PC-3 (cell line): ENCODE results near the gene CLK2. TPM values are rescaled to one million over a fixed set of nuclear protein-coding genes. Genes with fewer than 3 reads are reported as not detected.
A peak's percentile ranks its signal among the peaks of the same experiment; 100 is the strongest.
"Not testable (repeated sequence)": the region's sequence is repeated elsewhere in the genome, so short reads cannot be mapped to it uniquely, and the experiment has no call there.

Experiments
- ATAC-seq: fragments of 200-7000 bp; cut with Tn5 transposase; 2 replicates; pipeline ENCODE4 v1.9.1; 2020; ENCODE audit warnings: mild to moderate bottlenecking, moderate library complexity
- BruUV-seq: library from RNA; stranded (reverse); fragments of 400-500 nt; replicated peaks from 2 replicates; lab custom pipeline; 2021; lab: Mats Ljungman, UMichigan
- CTCF ChIA-PET: fragments of 300-600 bp; sonication (Branson Sonifier 250); formaldehyde crosslinking; loops from one replicate; lab custom pipeline; 2022; ENCODE audit warnings: antibody characterized with exemption; lab: Charles Lee
- POLR2A ChIA-PET: fragments of 300-600 bp; sonication (Branson Sonifier 250); formaldehyde crosslinking; loops from one replicate; lab custom pipeline; 2022; ENCODE audit warnings: antibody characterized with exemption; ENCODE audit not compliant: unreplicated experiment; lab: Charles Lee
- DNase-seq: peaks from one replicate; pipeline ENCODE4 v3.0.0-alpha.2; 2015
- H2AFZ ChIP-seq: fragments of 300-600 bp; sonication (generic); 2 replicates; pipeline ENCODE4 v1.6.0; 2016; ENCODE audit warnings: antibody characterized with exemption, low read length
- H3F3A ChIP-seq: fragments of 300-600 bp; sonication (generic); one replicate; pipeline ENCODE4 v1.6.0; 2017; ENCODE audit warnings: antibody characterized with exemption, low read length, control low read depth, mild to moderate bottlenecking; ENCODE audit not compliant: unreplicated experiment
- H3K27ac ChIP-seq: fragments of 300-600 bp; sonication (generic); 2 replicates; pipeline ENCODE4 v1.5.1; 2016; ENCODE audit warnings: mild to moderate bottlenecking, low read length
- H3K27me3 ChIP-seq: fragments of 300-600 bp; sonication (generic); 2 replicates; pipeline ENCODE4 v1.6.1; 2016; ENCODE audit warnings: low read length, mixed read lengths
- H3K36me3 ChIP-seq: fragments of 300-600 bp; sonication (generic); 2 replicates; pipeline ENCODE4 v1.6.1; 2016; ENCODE audit warnings: low read depth, mixed run types, low read length, mixed read lengths
- H3K4me1 ChIP-seq: fragments of 300-600 bp; sonication (generic); 2 replicates; pipeline ENCODE4 v1.5.1; 2016; ENCODE audit warnings: low read length; ENCODE audit not compliant: insufficient read depth
- H3K4me2 ChIP-seq: fragments of 300-600 bp; sonication (generic); 2 replicates; pipeline ENCODE4 v1.6.0; 2016; ENCODE audit warnings: low read length
- H3K4me3 ChIP-seq: fragments of 300-600 bp; sonication (generic); 2 replicates; pipeline ENCODE4 v1.5.1; 2016; ENCODE audit warnings: mild to moderate bottlenecking, low read length, mixed read lengths
- H3K79me2 ChIP-seq: fragments of 300-600 bp; sonication (generic); 2 replicates; pipeline ENCODE4 v1.6.1; 2017; ENCODE audit warnings: low read length, mixed read lengths
- H3K9ac ChIP-seq: fragments of 300-600 bp; sonication (generic); 2 replicates; pipeline ENCODE4 v1.6.0; 2016; ENCODE audit warnings: mild to moderate bottlenecking, low read length
- H3K9me2 ChIP-seq: fragments of 300-600 bp; sonication (generic); replicated peaks from 2 replicates; pipeline ENCODE4 v1.6.1; 2016; ENCODE audit warnings: mixed run types, low read length, mixed read lengths
- H3K9me3 ChIP-seq: fragments of 300-600 bp; sonication (generic); 2 replicates; pipeline ENCODE4 v1.6.1; 2016; ENCODE audit warnings: low read length, mixed read lengths
- H4K20me1 ChIP-seq: fragments of 300-600 bp; sonication (generic); 2 replicates; pipeline ENCODE4 v1.6.1; 2016; ENCODE audit warnings: low read length, mixed read lengths
- CTCF ChIP-seq: fragments of 300-600 bp; sonication (generic); conservative IDR thresholded peaks from 2 replicates; pipeline ENCODE4 v1.5.1; 2017; ENCODE audit warnings: antibody characterized with exemption, low read depth, mild to moderate bottlenecking, low read length
- EZH2 ChIP-seq: fragments of 300-600 bp; sonication (generic); IDR thresholded peaks from one replicate; pipeline ENCODE4 v1.6.1; 2017; ENCODE audit warnings: antibody characterized with exemption, mild to moderate bottlenecking, low read length; ENCODE audit not compliant: unreplicated experiment
- EZH2phosphoT487 ChIP-seq: fragments of 300-600 bp; sonication (generic); IDR thresholded peaks from 2 replicates; pipeline ENCODE4 v1.6.1; 2018; ENCODE audit warnings: mild to moderate bottlenecking, antibody characterized with exemption, low read length, borderline replicate concordance
- intact Hi-C: fragments of 100-400 bp; cut with micrococcal nuclease; formaldehyde crosslinking; loops from 2 replicates; pipeline ENCODE4 v1.9.0; 2023
- total RNA-seq: library from RNA; depleted of rRNA; stranded (reverse); fragments of >200 nt; gene quantifications from 2 replicates; pipeline ENCODE4 v1.2.3, GENCODE V29; 2014

CLK2 gene
- total RNA-seq, 1 experiment from 2014 or later: 49.9 TPM

GRCh38 chr1:155233502-155233901 lies 39.8 kb downstream of the CLK2 start:
- peak; percentile 32; the same call in 1 of the 2 replicates for ATAC-seq

GRCh38 chr1:155232001-155232978 lies 41.0 kb downstream of the CLK2 start:
- CTCF ChIA-PET, H3K27me3 ChIP-seq, H3K27ac ChIP-seq, H3K4me2 ChIP-seq, H3K4me3 ChIP-seq, H2AFZ ChIP-seq, H3K9me3 ChIP-seq, ATAC-seq, H3F3A ChIP-seq, intact Hi-C loops, H3K79me2 ChIP-seq, POLR2A ChIA-PET, H4K20me1 ChIP-seq, H3K36me3 ChIP-seq, BruUV-seq, H3K9me2 ChIP-seq, H3K9ac ChIP-seq, DNase-seq: not testable (repeated sequence)
- peaks cover 11% of the 10 kb centered on the region; the same call in 1 of the 2 replicates for H3K4me1 ChIP-seq

More at GRCh38 chr1:155233502-155233901, 39.8 kb downstream of the CLK2 start:
- DNase-seq, BruUV-seq, H3K36me3 ChIP-seq, H3K4me1 ChIP-seq, H2AFZ ChIP-seq, POLR2A ChIA-PET, H3K79me2 ChIP-seq, H3K27me3 ChIP-seq, H3K9me3 ChIP-seq, H3K9me2 ChIP-seq, H3K9ac ChIP-seq, H3K4me3 ChIP-seq, intact Hi-C loops, H3F3A ChIP-seq, CTCF ChIA-PET, H3K27ac ChIP-seq, H3K4me2 ChIP-seq, H4K20me1 ChIP-seq: not testable (repeated sequence)

GRCh38 chr1:155231302-155231701 lies 42.0 kb downstream of the CLK2 start:
- H3K27me3 ChIP-seq, BruUV-seq, POLR2A ChIA-PET, DNase-seq, intact Hi-C loops, H3K36me3 ChIP-seq, H3K27ac ChIP-seq, H3K79me2 ChIP-seq, CTCF ChIA-PET, H3K4me3 ChIP-seq, H3K9me2 ChIP-seq, H3F3A ChIP-seq, H3K9me3 ChIP-seq, H2AFZ ChIP-seq, H4K20me1 ChIP-seq, H3K4me2 ChIP-seq, H3K9ac ChIP-seq, ATAC-seq: not testable (repeated sequence)
- H3K4me1 ChIP-seq: peaks cover 12% of the 10 kb centered on the region; the same call in 1 of the 2 replicates

- DNase-seq (no peak), ATAC-seq (no peak)
- peaks cover 25% of the 10 kb centered on the region for H3K79me2 ChIP-seq
- H3F3A ChIP-seq: no peaks in the 10 kb centered on the region
- no TSS peak for BruUV-seq
- H3K27me3 ChIP-seq: no peaks in the 10 kb centered on the region
- peak overlapping the region; percentile 82 for H3K4me2 ChIP-seq
- H3K9me3 ChIP-seq: no peaks in the 10 kb centered on the region
- H3K4me1 ChIP-seq: peaks cover 43% of the 10 kb centered on the region
- no peaks in the 10 kb centered on the region for H4K20me1 ChIP-seq
- no peaks in the 10 kb centered on the region for H3K36me3 ChIP-seq
- H3K4me3 ChIP-seq: peak overlapping the region; percentile 76; the same call in 1 of the 2 replicates
- no peaks in the 10 kb centered on the region for H3K9me2 ChIP-seq
- peak overlapping the region; percentile 33 for H3K27ac ChIP-seq
- intact Hi-C loops: loop anchor here (5.0 kb wide), 1 partner anchor 36 kb away; no protein-coding TSS in a partner anchor
- H2AFZ ChIP-seq: peak overlapping the region; percentile 89
- CTCF ChIA-PET: interaction anchor here (2.0 kb wide), 1 partner anchor 55 kb away, joined by 7 read pairs; the partner anchor contains the start of gene KRTCAP2
- no peak for TF ChIP-seq EZH2
- no peak for TF ChIP-seq EZH2phosphoT487
- no peak for TF ChIP-seq CTCF
- H3K9ac ChIP-seq: peak overlapping the region; percentile 77
- POLR2A ChIA-PET: interaction anchor here (0.6 kb wide), 1 partner anchor 1508 kb away, joined by 3 read pairs; no protein-coding TSS in a partner anchor
Observed at GRCh38 chr1:155228096-155228427, 45.2 kb downstream of the CLK2 start.
